Left ventricle myocardium superior (tissue), 1 donor: Measurements from ENCODE around the gene PARD3B. TPM values are rescaled to one million over a fixed set of nuclear protein-coding genes. Genes with fewer than 3 reads are reported as not detected.

Source experiments
- ATAC-seq: fragments of 200-7000 bp; cut with Tn5 transposase; one replicate; pipeline ENCODE4 v1.9.1; 2020; ENCODE audit warnings: mild to moderate bottlenecking, moderate library complexity
- DNase-seq: peaks from one replicate; pipeline ENCODE4 v3.0.0-alpha.2; 2020
- intact Hi-C: fragments of 100-400 bp; cut with micrococcal nuclease; formaldehyde crosslinking; loops from one replicate; pipeline ENCODE4 v1.11.0; 2022
- total RNA-seq: library from RNA; stranded (reverse); fragmentation: NEBNext Ultra II Directional; extraction: Animal tissue kit (Norgen Biotek cat#: 25700); gene quantifications from one replicate; pipeline ENCODE4 v1.2.1, GENCODE V29; 2021
- donor health status: DM: no; HTN: yes; CAD: no; lungs with severe emphysema.

The PARD3B gene
- total RNA-seq, 1 donor from 2014 or later: 6.5 TPM

GRCh38 chr2:205408696-205409095 lies 863.4 kb downstream of the PARD3B start:
- intact Hi-C loops: no loop called here
- ATAC-seq: no peak
- DNase-seq: no peak

GRCh38 chr2:205409411-205409810 lies 864.1 kb downstream of the PARD3B start:
- intact Hi-C loops: no loop called here
- ATAC-seq: no peak
- DNase-seq: no peak

- peak; percentile 30 for ATAC-seq
- intact Hi-C loops: no loop called here
- DNase-seq: peak; percentile 21
These were observed 866.3 kb downstream of the PARD3B start for GRCh38 chr2:205411558-205411957.

GRCh38 chr2:205424326-205424725 lies 879.1 kb downstream of the PARD3B start:
- intact Hi-C loops: no loop called here
- DNase-seq (no peak), ATAC-seq (no peak)

GRCh38 chr2:205425102-205425501 lies 879.8 kb downstream of the PARD3B start:
- ATAC-seq (no peak), DNase-seq (no peak)
- intact Hi-C loops: no loop called here

GRCh38 chr2:205427112-205427511 lies 881.8 kb downstream of the PARD3B start:
- DNase-seq (no peak), ATAC-seq (no peak)

GRCh38 chr2:205428811-205429210 lies 883.5 kb downstream of the PARD3B start:
- DNase-seq (no peak), ATAC-seq (no peak)
- intact Hi-C loops: no loop called here

More at GRCh38 chr2:205427112-205427511, 881.8 kb downstream of the PARD3B start:
- intact Hi-C loops: no loop called here

- no peak for DNase-seq
- intact Hi-C loops: no loop called here
- ATAC-seq: no peak
These were observed 890.7 kb downstream of the PARD3B start for GRCh38 chr2:205435970-205436369.

GRCh38 chr2:205438241-205438640 lies 893.0 kb downstream of the PARD3B start:
- intact Hi-C loops: no loop called here
- no peak for ATAC-seq
- no peak for DNase-seq

GRCh38 chr2:205439621-205440020 lies 894.3 kb downstream of the PARD3B start:
- ATAC-seq: no peak

GRCh38 chr2:205441524-205441923 lies 896.2 kb downstream of the PARD3B start:
- DNase-seq (no peak), ATAC-seq (no peak)
- intact Hi-C loops: no loop called here

More at GRCh38 chr2:205439621-205440020, 894.3 kb downstream of the PARD3B start:
- intact Hi-C loops: no loop called here
- DNase-seq: no peak

- ATAC-seq (no peak), DNase-seq (no peak)
- intact Hi-C loops: no loop called here
These were observed 902.9 kb downstream of the PARD3B start for GRCh38 chr2:205448189-205448588.

GRCh38 chr2:205451901-205452512 lies 906.7 kb downstream of the PARD3B start:
- intact Hi-C loops: no loop called here
- no peak for DNase-seq
- ATAC-seq: no peak

- DNase-seq (no peak), ATAC-seq (no peak)
- intact Hi-C loops: no loop called here
These were observed 907.9 kb downstream of the PARD3B start for GRCh38 chr2:205453202-205453601.

GRCh38 chr2:205456682-205457081 lies 911.4 kb downstream of the PARD3B start:
- ATAC-seq (no peak), DNase-seq (no peak)
- intact Hi-C loops: no loop called here

GRCh38 chr2:205460217-205460616 lies 914.9 kb downstream of the PARD3B start:
- intact Hi-C loops: no loop called here
- ATAC-seq: no peak
- DNase-seq: no peak

- ATAC-seq (no peak), DNase-seq (no peak)
- intact Hi-C loops: no loop called here
These were observed 915.9 kb downstream of the PARD3B start for GRCh38 chr2:205461169-205461568.

- ATAC-seq: no peak
- intact Hi-C loops: no loop called here
These were observed 916.7 kb downstream of the PARD3B start for GRCh38 chr2:205461678-205462665.

GRCh38 chr2:205462681-205463345 lies 917.5 kb downstream of the PARD3B start:
- no peak for DNase-seq
- intact Hi-C loops: no loop called here
- no peak for ATAC-seq

More at GRCh38 chr2:205461678-205462665, 916.7 kb downstream of the PARD3B start:
- no peak for DNase-seq

GRCh38 chr2:205463466-205464025 lies 918.3 kb downstream of the PARD3B start:
- DNase-seq: no peak
- intact Hi-C loops: no loop called here
- ATAC-seq: no peak
